OCI-LY3 (cell line): ENCODE data around the gene TUNAR.

ENCODE experiments used
- H2AFZ ChIP-seq: fragments of 200-600, 300-600 bp; shearing (Covaris generic); 2 replicates; pipeline ENCODE4 v1.6.0; 2014; ENCODE audit warnings: antibody characterized with exemption, low read depth, low read length
- H3K27ac ChIP-seq: fragments of 200-600, 300-600 bp; sonication (generic); 2 replicates; pipeline ENCODE4 v1.5.1; 2014; ENCODE audit warnings: mild to moderate bottlenecking, low read length, moderate library complexity, mixed read lengths
- H3K27me3 ChIP-seq: fragments of 200-600, 300-600 bp; sonication (generic); 2 replicates; pipeline ENCODE4 v1.6.1; 2014; ENCODE audit warnings: low read depth, low read length, mixed read lengths
- H3K36me3 ChIP-seq: fragments of 200-600, 300-600 bp; sonication (generic); replicated peaks from 2 replicates; pipeline ENCODE3; 2014; ENCODE audit warnings: low read depth, low read length, mixed read lengths
- H3K4me1 ChIP-seq: fragments of 300-600, 200-600 bp; sonication (generic); 2 replicates; pipeline ENCODE4 v1.6.1; 2014; ENCODE audit warnings: low read length, mixed read lengths
- H3K4me2 ChIP-seq: fragments of 200-600, 300-600 bp; sonication (generic); 2 replicates; pipeline ENCODE4 v1.6.1; 2014; ENCODE audit warnings: low read length, mixed read lengths
- H3K4me3 ChIP-seq: fragments of 300-600, 200-600 bp; sonication (generic); 2 replicates; pipeline ENCODE4 v1.5.1; 2014; ENCODE audit warnings: antibody characterized with exemption, mild to moderate bottlenecking, low read length, moderate library complexity
- H3K79me2 ChIP-seq: fragments of 300-600, 200-600 bp; shearing (Covaris generic); 2 replicates; pipeline ENCODE4 v1.6.1; 2014; ENCODE audit warnings: mild to moderate bottlenecking, low read length, mixed read lengths
- H3K9ac ChIP-seq: fragments of 300-600, 200-600 bp; shearing (Covaris generic); 2 replicates; pipeline ENCODE4 v1.6.0; 2014; ENCODE audit warnings: mild to moderate bottlenecking, low read length, moderate library complexity
- H3K9me3 ChIP-seq: fragments of 200-600, 300-600 bp; shearing (Covaris generic); 2 replicates; pipeline ENCODE4 v1.6.1; 2014; ENCODE audit warnings: low read length, mixed read lengths; ENCODE audit not compliant: insufficient read depth
- H4K20me1 ChIP-seq: fragments of 200-600, 300-600 bp; sonication (generic); 2 replicates; pipeline ENCODE4 v1.6.1; 2016; ENCODE audit warnings: low read length, mixed read lengths; ENCODE audit not compliant: insufficient read depth
- EZH2phosphoT487 ChIP-seq: fragments of 200-600 bp; shearing (Covaris generic); IDR thresholded peaks from 2 replicates; pipeline ENCODE4 v1.6.1; 2018; ENCODE audit warnings: antibody characterized with exemption, mixed run types, low read depth
- TF ChIP-seq, protein P1 (sequence below): fragments of 200-600, 300-600 bp; sonication (generic); IDR thresholded peaks from 2 replicates; pipeline ENCODE4 v1.5.1; 2014; ENCODE audit warnings: antibody characterized with exemption, low read length, low read depth

TUNAR gene

DNA sequence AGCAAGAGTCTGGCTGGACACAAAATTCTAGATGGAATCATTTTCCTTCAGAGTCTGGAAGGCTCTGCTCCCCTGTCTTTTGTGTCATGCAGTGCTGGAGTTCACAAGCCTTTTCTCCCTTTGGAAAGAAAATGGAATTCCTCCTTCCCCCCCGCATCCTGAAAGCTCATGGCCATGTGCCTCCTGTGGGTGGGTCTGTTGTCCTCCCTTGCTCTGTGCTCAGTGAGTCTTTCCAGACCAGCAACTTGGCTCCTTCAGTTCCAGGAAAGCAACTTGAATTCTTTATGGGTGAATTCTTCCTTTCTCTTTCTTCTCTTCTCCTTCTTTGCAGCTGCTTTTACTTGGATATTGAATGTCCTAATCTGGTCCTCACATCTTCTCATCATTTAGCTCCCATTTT, 70.2 kb downstream of the TUNAR start:
- H3K27ac ChIP-seq = no peak overlapping the region
- H2AFZ ChIP-seq = no peak overlapping the region
- H3K4me3 ChIP-seq = no peak overlapping the region
- H3K9me3 ChIP-seq = no peaks in the 10 kb centered on the region
- H3K4me1 ChIP-seq = no peaks in the 10 kb centered on the region
- H3K27me3 ChIP-seq = 0 out of 2 replicates have a peak, but pooled peaks cover 3% of the 10 kb centered on the region
- no peak overlapping the region for H3K4me2 ChIP-seq
- no peak overlapping the region for H3K9ac ChIP-seq
- no peaks in the 10 kb centered on the region for H3K79me2 ChIP-seq
- TF ChIP-seq, protein P1, sequence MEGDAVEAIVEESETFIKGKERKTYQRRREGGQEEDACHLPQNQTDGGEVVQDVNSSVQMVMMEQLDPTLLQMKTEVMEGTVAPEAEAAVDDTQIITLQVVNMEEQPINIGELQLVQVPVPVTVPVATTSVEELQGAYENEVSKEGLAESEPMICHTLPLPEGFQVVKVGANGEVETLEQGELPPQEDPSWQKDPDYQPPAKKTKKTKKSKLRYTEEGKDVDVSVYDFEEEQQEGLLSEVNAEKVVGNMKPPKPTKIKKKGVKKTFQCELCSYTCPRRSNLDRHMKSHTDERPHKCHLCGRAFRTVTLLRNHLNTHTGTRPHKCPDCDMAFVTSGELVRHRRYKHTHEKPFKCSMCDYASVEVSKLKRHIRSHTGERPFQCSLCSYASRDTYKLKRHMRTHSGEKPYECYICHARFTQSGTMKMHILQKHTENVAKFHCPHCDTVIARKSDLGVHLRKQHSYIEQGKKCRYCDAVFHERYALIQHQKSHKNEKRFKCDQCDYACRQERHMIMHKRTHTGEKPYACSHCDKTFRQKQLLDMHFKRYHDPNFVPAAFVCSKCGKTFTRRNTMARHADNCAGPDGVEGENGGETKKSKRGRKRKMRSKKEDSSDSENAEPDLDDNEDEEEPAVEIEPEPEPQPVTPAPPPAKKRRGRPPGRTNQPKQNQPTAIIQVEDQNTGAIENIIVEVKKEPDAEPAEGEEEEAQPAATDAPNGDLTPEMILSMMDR = no peak
- TF ChIP-seq EZH2phosphoT487 = no peak
- no peaks in the 10 kb centered on the region for H4K20me1 ChIP-seq
- H3K36me3 ChIP-seq = no peaks in the 10 kb centered on the region

- Histone ChIP-seq H3K36me3 (no peaks in the 10 kb centered on the region), H3K27ac (no peak overlapping the region), H3K79me2 (no peaks in the 10 kb centered on the region), H3K9me3 (no peaks in the 10 kb centered on the region), H4K20me1 (no peaks in the 10 kb centered on the region; the same call in 1 of the 2 replicates), H3K4me3 (no peak overlapping the region), H3K9ac (no peak overlapping the region), H3K4me2 (no peak overlapping the region), H2AFZ (no peak overlapping the region), H3K27me3 (0 out of 2 replicates have a peak, but pooled peaks cover 3% of the 10 kb centered on the region), H3K4me1 (no peaks in the 10 kb centered on the region)
- no peak for TF ChIP-seq EZH2phosphoT487
- TF ChIP-seq, protein P1 = no peak
Observed at GRCh38 chr14:95948558-95948981, 71.9 kb downstream of the TUNAR start.

GRCh38 chr14:95951359-95951758, 74.7 kb downstream of the TUNAR start:
- TF ChIP-seq, protein P1 = no peak
- no peak for TF ChIP-seq EZH2phosphoT487
- Histone ChIP-seq H3K36me3 (no peaks in the 10 kb centered on the region), H3K4me3 (no peak overlapping the region), H4K20me1 (no peaks in the 10 kb centered on the region; the same call in 1 of the 2 replicates), H3K9ac (no peak overlapping the region), H3K79me2 (no peaks in the 10 kb centered on the region), H2AFZ (no peak overlapping the region), H3K4me2 (no peak overlapping the region), H3K27me3 (0 out of 2 replicates have a peak, but pooled peaks cover 3% of the 10 kb centered on the region), H3K9me3 (no peaks in the 10 kb centered on the region), H3K27ac (no peak overlapping the region), H3K4me1 (no peaks in the 10 kb centered on the region)

DNA sequence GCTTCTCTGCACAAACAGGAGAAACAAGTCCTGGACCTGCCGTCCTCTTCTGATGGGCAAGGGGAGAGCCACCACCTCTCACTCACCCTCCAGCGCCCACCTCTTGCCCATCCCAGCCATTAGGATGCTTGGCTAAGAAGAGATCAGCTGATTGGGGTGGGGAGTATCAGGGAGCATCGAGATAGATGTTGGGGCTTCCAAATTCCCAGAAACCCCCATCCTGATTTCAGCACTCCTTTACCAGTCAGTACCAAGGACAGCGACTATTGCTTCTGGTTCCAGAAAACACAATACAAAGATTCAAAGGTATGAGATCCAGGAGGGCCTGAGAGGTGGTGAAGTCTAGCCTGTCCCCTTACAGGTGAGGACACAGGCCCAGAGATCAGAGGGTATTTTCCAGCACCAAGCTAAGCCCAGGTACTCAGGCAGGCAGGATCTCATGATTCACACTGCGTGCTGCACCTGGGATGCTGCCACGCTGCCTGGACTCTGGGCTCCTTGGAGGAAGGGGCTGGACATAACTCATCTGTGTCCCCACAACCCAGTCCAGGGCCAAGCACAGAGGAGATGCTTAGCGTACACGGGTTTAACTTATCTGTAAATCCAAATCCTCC, 76.6 kb downstream of the TUNAR start:
- Histone ChIP-seq H3K27ac (no peak overlapping the region), H4K20me1 (no peaks in the 10 kb centered on the region; the same call in 1 of the 2 replicates), H3K4me2 (no peak overlapping the region), H2AFZ (no peak overlapping the region), H3K9ac (no peak overlapping the region), H3K79me2 (no peaks in the 10 kb centered on the region), H3K27me3 (0 out of 2 replicates have a peak, but pooled peaks cover 3% of the 10 kb centered on the region), H3K4me3 (no peak overlapping the region), H3K36me3 (no peaks in the 10 kb centered on the region), H3K9me3 (no peaks in the 10 kb centered on the region), H3K4me1 (peaks cover 11% of the 10 kb centered on the region)
- TF ChIP-seq, protein P1 = no peak
- no peak for TF ChIP-seq EZH2phosphoT487
